Nephron (organoid): ENCODE data around the gene SLC22A3.
"Not testable (repeated sequence)": the region's sequence is repeated elsewhere in the genome, so short reads cannot be mapped to it uniquely, and the experiment has no call there.

ENCODE experiments used
- H3K27ac Mint-ChIP-seq, 3 experiments: 2 replicates each; pipeline ENCODE4 v1.8.0; 2020; ENCODE audit warnings: mixed read lengths in 3 of 3, mild to moderate bottlenecking in 2 of 3, moderate library complexity in 1 of 3
- H3K27me3 Mint-ChIP-seq: 2 replicates; pipeline ENCODE4 v1.8.0; 2021; ENCODE audit warnings: low read depth, mild to moderate bottlenecking, moderate library complexity, mixed read lengths
- H3K36me3 Mint-ChIP-seq: 2 replicates; pipeline ENCODE4 v1.8.0; 2020; ENCODE audit warnings: low read depth, mixed read lengths
- H3K4me1 Mint-ChIP-seq: 2 replicates; pipeline ENCODE4 v1.8.0; 2020; ENCODE audit warnings: mixed read lengths
- H3K4me3 Mint-ChIP-seq, 3 experiments: 2 replicates each; pipeline ENCODE4 v1.8.0; 2020; ENCODE audit warnings: mild to moderate bottlenecking in 3 of 3, mixed read lengths in 3 of 3, moderate library complexity in 2 of 3
- H3K9me3 Mint-ChIP-seq: 2 replicates; pipeline ENCODE4 v1.8.0; 2020; ENCODE audit warnings: mixed read lengths
- TF ChIP-seq, protein P1 (sequence below), 3 experiments: fragments of 200-600 bp; sonication (generic); IDR thresholded peaks; one replicate each; pipeline ENCODE4 v1.5.0; 2021; ENCODE audit warnings: antibody characterized with exemption in 3 of 3; ENCODE audit not compliant: unreplicated experiment in 3 of 3

SLC22A3 gene

DNA sequence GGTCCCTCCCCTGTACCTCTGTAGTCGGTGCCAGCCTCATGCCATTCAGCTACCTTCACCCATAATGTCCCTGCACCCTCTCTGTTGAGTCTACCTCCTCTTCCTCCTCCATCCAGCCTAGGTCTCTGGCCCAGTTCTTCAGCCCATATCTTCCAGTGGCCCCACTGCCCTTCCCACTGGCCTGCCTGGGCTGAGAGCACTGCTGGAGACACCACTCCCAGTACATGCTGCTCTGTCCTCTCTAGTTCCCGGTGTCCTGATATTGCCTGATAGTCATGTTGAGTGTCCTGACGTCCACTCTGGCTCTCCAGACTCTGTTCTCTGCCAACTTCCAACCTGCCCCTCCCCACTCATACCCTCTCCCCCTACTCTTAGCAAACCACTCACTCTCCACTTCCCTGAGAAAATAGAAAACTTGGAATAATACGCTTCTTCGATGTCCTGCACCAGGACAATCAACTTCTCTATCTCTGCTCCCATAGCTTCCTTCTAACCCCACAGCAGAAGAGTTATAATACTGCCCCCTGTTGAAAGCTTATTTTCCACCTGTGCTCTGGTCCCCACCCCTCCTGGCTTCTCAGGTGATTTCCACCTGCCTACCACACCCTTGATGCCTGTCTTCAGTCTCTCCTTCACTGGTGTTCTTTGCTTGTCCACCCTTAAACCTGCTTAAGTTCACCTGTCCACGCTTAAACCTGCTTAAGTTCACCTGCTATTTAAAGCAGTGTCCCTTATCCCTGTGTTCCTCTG, 19.8 kb downstream of the SLC22A3 start:
- peaks cover 8% of the 10 kb centered on the region for H3K9me3 Mint-ChIP-seq
- H3K27me3 Mint-ChIP-seq, result peaks cover 11% of the 10 kb centered on the region
- H3K4me3 Mint-ChIP-seq, result no peak overlapping the region
- no peaks in the 10 kb centered on the region for H3K36me3 Mint-ChIP-seq
- peaks cover 4% of the 10 kb centered on the region for H3K4me1 Mint-ChIP-seq
- no peak overlapping the region for H3K27ac Mint-ChIP-seq
- TF ChIP-seq, protein P1, sequence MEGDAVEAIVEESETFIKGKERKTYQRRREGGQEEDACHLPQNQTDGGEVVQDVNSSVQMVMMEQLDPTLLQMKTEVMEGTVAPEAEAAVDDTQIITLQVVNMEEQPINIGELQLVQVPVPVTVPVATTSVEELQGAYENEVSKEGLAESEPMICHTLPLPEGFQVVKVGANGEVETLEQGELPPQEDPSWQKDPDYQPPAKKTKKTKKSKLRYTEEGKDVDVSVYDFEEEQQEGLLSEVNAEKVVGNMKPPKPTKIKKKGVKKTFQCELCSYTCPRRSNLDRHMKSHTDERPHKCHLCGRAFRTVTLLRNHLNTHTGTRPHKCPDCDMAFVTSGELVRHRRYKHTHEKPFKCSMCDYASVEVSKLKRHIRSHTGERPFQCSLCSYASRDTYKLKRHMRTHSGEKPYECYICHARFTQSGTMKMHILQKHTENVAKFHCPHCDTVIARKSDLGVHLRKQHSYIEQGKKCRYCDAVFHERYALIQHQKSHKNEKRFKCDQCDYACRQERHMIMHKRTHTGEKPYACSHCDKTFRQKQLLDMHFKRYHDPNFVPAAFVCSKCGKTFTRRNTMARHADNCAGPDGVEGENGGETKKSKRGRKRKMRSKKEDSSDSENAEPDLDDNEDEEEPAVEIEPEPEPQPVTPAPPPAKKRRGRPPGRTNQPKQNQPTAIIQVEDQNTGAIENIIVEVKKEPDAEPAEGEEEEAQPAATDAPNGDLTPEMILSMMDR (IDR thresholded peaks at IDR 0.05; ENCODE audit: unreplicated experiment in 3 of 3), result no peak

DNA sequence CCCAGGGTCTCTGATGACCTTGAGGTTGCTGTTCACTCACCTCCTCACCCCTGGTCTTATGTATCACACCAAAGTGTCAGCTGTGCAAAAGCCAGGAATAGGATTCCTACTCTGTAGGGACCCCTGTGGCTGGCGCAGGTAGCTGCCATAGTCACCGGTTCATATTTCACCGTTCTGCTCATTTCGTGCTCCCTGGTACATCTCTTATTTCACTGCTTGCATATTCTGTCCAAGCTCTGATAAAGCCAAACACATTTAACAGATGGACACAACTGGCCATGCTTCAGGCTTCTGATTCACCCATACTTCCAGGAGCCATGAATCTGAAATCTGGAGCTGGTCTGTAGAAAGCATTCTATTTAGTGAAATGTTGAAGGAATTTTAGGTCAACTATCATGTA, 20.5 kb downstream of the SLC22A3 start:
- Mint-ChIP-seq H3K4me3 (no peak overlapping the region), H3K27me3 (peaks cover 9% of the 10 kb centered on the region), H3K36me3 (no peaks in the 10 kb centered on the region), H3K9me3 (peaks cover 13% of the 10 kb centered on the region), H3K4me1 (peaks cover 4% of the 10 kb centered on the region), H3K27ac (no peak overlapping the region)
- TF ChIP-seq, protein P1 (IDR thresholded peaks at IDR 0.05; ENCODE audit: unreplicated experiment in 3 of 3), result no peak

DNA sequence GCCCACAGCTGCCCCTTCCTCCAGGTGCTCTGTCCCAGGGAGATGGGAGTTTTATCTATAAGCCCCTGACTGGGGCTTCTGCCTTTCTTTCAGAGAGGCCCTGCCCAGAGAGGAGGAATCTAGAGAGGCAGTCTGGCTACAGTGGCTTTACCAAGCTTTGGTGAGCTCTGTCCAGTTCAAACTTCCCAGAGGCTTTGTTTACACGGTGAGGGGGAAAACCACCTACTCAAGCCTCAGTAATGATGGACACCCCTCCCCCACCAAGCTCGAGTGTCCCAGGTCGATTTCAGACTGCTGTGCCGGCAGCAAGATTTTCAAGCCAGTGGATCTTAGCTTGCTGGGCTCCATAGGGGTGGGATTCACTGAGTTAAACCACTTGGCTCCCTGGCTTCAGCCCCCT, 25.4 kb downstream of the SLC22A3 start:
- peaks cover 13% of the 10 kb centered on the region for H3K9me3 Mint-ChIP-seq
- not testable (repeated sequence) for H3K36me3 Mint-ChIP-seq, H3K4me1 Mint-ChIP-seq, H3K27me3 Mint-ChIP-seq, H3K4me3 Mint-ChIP-seq, H3K27ac Mint-ChIP-seq

DNA sequence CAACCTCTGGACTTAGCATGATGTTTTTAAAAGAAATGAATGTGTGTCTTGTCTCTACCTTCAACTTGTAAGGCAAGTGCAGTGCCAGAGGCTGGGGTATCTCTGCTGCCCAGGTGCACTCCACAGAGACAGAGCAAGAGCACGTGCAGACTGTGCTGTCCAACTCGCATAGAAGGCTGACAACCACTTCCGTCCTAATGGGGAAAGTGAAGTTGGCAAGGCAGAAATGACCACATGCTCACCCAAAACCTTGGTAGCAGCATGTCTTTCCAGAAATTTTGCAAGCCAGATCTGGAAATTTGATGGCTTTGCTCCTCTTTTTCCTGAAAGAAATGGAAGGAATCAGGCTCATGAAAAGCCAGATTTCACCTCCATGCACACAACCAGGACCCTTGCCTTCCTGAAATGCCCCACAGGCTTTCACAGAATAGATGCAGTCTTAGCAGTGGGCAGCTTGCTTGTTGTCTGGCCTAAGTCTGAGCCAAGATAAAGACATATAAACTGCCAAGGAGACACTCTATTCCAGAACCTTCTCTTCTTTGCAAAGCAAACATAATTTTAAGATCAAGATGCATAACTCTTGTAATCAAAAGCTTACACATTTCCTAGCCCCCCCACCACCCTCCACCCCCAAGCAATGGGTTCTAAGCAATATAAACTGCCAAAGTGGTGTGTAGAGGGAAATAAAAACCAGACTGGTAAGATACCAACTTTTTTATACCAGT, 26.8 kb downstream of the SLC22A3 start:
- Mint-ChIP-seq H3K4me1 (peaks cover 14% of the 10 kb centered on the region), H3K9me3 (peaks cover 13% of the 10 kb centered on the region), H3K27me3 (peaks cover 3% of the 10 kb centered on the region), H3K27ac (no peak overlapping the region), H3K36me3 (no peaks in the 10 kb centered on the region), H3K4me3 (no peak overlapping the region)
- TF ChIP-seq, protein P1 (IDR thresholded peaks at IDR 0.05; ENCODE audit: unreplicated experiment in 3 of 3), result no peak

DNA sequence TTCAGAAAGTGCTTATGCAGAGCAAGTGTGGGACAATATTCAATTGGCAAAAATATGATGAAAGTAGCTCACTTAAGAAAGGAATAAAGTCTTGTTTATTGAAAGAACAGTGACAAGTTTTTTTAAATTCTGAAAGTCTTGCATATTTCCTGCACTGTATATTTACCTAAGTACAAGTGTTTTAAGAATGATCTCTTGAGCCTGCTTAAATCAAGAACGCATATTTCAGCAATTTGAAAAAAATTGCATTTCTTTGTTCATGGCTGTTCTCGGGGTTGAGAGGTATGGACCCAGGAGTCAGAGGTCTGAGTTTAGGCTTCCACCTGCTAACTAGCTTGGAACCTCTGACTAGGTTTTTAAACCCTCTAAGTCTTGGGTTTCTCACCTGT, 27.4 kb downstream of the SLC22A3 start:
- peaks cover 13% of the 10 kb centered on the region for H3K9me3 Mint-ChIP-seq

DNA sequence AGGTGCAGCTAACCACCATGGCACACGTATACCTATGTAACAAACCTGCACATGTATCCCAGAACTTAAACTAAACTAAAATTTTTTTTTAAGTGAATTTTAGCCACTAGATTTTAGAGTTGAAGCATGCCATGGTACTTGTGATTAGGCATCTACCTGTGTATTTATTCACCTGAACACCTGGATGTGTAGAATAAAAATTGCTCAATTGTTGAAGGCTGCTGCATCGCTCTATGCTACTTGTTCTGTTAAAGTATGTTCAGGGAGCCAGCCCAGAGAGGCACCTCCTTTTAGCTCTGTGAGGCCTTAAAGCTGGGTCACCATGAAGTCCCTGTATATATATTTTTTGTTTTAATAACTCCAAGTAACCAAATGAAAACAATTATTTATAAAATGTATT, 28.3 kb downstream of the SLC22A3 start:
- Mint-ChIP-seq H3K4me3 (no peak overlapping the region), H3K4me1 (peaks cover 14% of the 10 kb centered on the region), H3K9me3 (peaks cover 13% of the 10 kb centered on the region), H3K27me3 (no peaks in the 10 kb centered on the region), H3K27ac (no peak overlapping the region), H3K36me3 (no peaks in the 10 kb centered on the region)
- TF ChIP-seq, protein P1 (IDR thresholded peaks at IDR 0.05; ENCODE audit: unreplicated experiment in 3 of 3), result no peak

More for the DNA sequence above, 27.4 kb downstream of the SLC22A3 start:
- peaks cover 3% of the 10 kb centered on the region for H3K27me3 Mint-ChIP-seq
- H3K27ac Mint-ChIP-seq, result no peak overlapping the region
- H3K4me3 Mint-ChIP-seq, result no peak overlapping the region
- TF ChIP-seq, protein P1 (IDR thresholded peaks at IDR 0.05; ENCODE audit: unreplicated experiment in 3 of 3), result no peak
- H3K36me3 Mint-ChIP-seq, result no peaks in the 10 kb centered on the region
- H3K4me1 Mint-ChIP-seq, result peaks cover 14% of the 10 kb centered on the region
